Urothelium cell line (cell line): ENCODE measurements around the gene TMEM101.
A peak's percentile ranks its signal among the peaks of the same experiment; 100 is the strongest.
"Not testable (repeated sequence)": the region's sequence is repeated elsewhere in the genome, so short reads cannot be mapped to it uniquely, and the experiment has no call there.

ENCODE experiments used
- DNase-seq: peaks from one replicate; pipeline ENCODE4 v3.0.0; 2011; ENCODE audit warnings: low spot score, mixed read lengths
- FAIRE-seq: peaks from 2 replicates; lab custom pipeline; 2011; peaks lifted over from hg19 to GRCh38; lab: Jason Lieb, UNC

The TMEM101 gene

GRCh38 chr17:44024853-44025252 is 10.1 kb upstream of the TMEM101 start:
- FAIRE-seq: no peak
- DNase-seq: no peak

GRCh38 chr17:44024271-44024663 is 9.5 kb upstream of the TMEM101 start:
- no peak for DNase-seq
- no peak for FAIRE-seq

GRCh38 chr17:44023545-44024270 is 8.9 kb upstream of the TMEM101 start:
- DNase-seq (no peak), FAIRE-seq (no peak)

- FAIRE-seq (no peak), DNase-seq (no peak)
Observed at GRCh38 chr17:44022246-44022645, 7.5 kb upstream of the TMEM101 start.

- not testable (repeated sequence) for DNase-seq
- FAIRE-seq: peak; percentile 48
Observed at GRCh38 chr17:44021227-44021626, 6.5 kb upstream of the TMEM101 start.

GRCh38 chr17:44014133-44014436 is 678 bp downstream of the TMEM101 start:
- FAIRE-seq: no peak

GRCh38 chr17:44012874-44013273 is 1.9 kb downstream of the TMEM101 start:
- FAIRE-seq: no peak

More at GRCh38 chr17:44014133-44014436, 678 bp downstream of the TMEM101 start:
- DNase-seq: no peak

GRCh38 chr17:44012391-44012790 is 2.4 kb downstream of the TMEM101 start:
- no peak for DNase-seq
- FAIRE-seq: no peak

More at GRCh38 chr17:44012874-44013273, 1.9 kb downstream of the TMEM101 start:
- DNase-seq: no peak

GRCh38 chr17:44011876-44012275 is 2.9 kb downstream of the TMEM101 start:
- FAIRE-seq (no peak), DNase-seq (no peak)

- FAIRE-seq (no peak), DNase-seq (no peak)
Observed at GRCh38 chr17:44010966-44011647, 3.7 kb downstream of the TMEM101 start.

GRCh38 chr17:44008205-44008909 is 6.4 kb downstream of the TMEM101 start:
- FAIRE-seq: no peak

GRCh38 chr17:44007346-44008204 is 7.2 kb downstream of the TMEM101 start:
- peak; percentile 31 for DNase-seq
- FAIRE-seq: no peak

More at GRCh38 chr17:44008205-44008909, 6.4 kb downstream of the TMEM101 start:
- no peak for DNase-seq

- peak; percentile 97 for DNase-seq
- peak; percentile 88 for FAIRE-seq
Observed at GRCh38 chr17:44006598-44007345, 8.0 kb downstream of the TMEM101 start.

GRCh38 chr17:44006272-44006597 is 8.5 kb downstream of the TMEM101 start:
- FAIRE-seq (no peak), DNase-seq (no peak)

- DNase-seq (no peak), FAIRE-seq (no peak)
Observed at GRCh38 chr17:44005527-44006271, 9.1 kb downstream of the TMEM101 start.

GRCh38 chr17:44004761-44005526 is 9.8 kb downstream of the TMEM101 start:
- no peak for FAIRE-seq

GRCh38 chr17:44004077-44004760 is 10.5 kb downstream of the TMEM101 start, which contains the start of gene NAGS:
TSS of gene NAGS (plus strand) at chr17:44004622. CDS start at chr17:44004664, 42 bp downstream.
- FAIRE-seq: no peak
- no peak for DNase-seq

More at GRCh38 chr17:44004761-44005526, 9.8 kb downstream of the TMEM101 start:
- DNase-seq: no peak
